HepG2 (cell line): ENCODE results near the gene VPS11. TPM values are rescaled to one million over a fixed set of nuclear protein-coding genes. Genes with fewer than 3 reads are reported as not detected.

ENCODE experiments used
- CENPX ChIP-seq: sonication (generic); formaldehyde crosslinking; IDR thresholded peaks from 2 replicates; pipeline ENCODE4 v1.9.0; 2021; ENCODE audit warnings: mild to moderate bottlenecking, missing genetic modification reagents, moderate library complexity
- EP300 ChIP-seq, 3 experiments: sonication (generic) in 1 of 3; formaldehyde crosslinking in 1 of 3; IDR thresholded peaks; 2 replicates each; pipeline versions ENCODE4 v1.5.1 to v1.6.1; 2011 to 2020; ENCODE audit warnings: low read depth in 2 of 3, low read length in 2 of 3, borderline replicate concordance in 1 of 3, improper control_type of control experiment in 1 of 3, mild to moderate bottlenecking in 1 of 3, missing genetic modification reagents in 1 of 3, moderate library complexity in 1 of 3
- MZF1 ChIP-seq: sonication (generic); formaldehyde crosslinking; IDR thresholded peaks from 2 replicates; pipeline ENCODE4 v1.8.1; 2023; ENCODE audit warnings: mild to moderate bottlenecking, missing genetic modification reagents, borderline replicate concordance
- PRDM15 ChIP-seq: sonication (generic); formaldehyde crosslinking; IDR thresholded peaks from 2 replicates; pipeline ENCODE4 v1.4.0; 2020; ENCODE audit warnings: missing genetic modification reagents
- TIGD3 ChIP-seq: sonication (generic); formaldehyde crosslinking; IDR thresholded peaks from 2 replicates; pipeline ENCODE4 v1.5.1; 2020; ENCODE audit warnings: mild to moderate bottlenecking, missing genetic modification reagents, borderline replicate concordance
- ZNF879 ChIP-seq: sonication (generic); formaldehyde crosslinking; IDR thresholded peaks from 2 replicates; pipeline ENCODE4 v1.8.1; 2023; ENCODE audit warnings: missing genetic modification reagents
- polyA plus RNA-seq, 8 experiments: library from polyadenylated mRNA; depleted of rRNA in 3 of 8; stranded (reverse) in 7 of 8; unstranded in 1 of 8; fragments of >200 nt; fragmentation: Illumina TruSeq in 4 of 8; extraction: Trizol in 4 of 8; gene quantifications; 2 replicates each; pipeline versions ENCODE4 v1.2.1 to v1.2.3, GENCODE V29; 2011 to 2016; ENCODE audit warnings: low read depth in 4 of 8, missing spikeins in 1 of 8, mixed read lengths in 1 of 8; ENCODE audit not compliant: insufficient read depth in 1 of 8
- total RNA-seq, 5 experiments: library from RNA; depleted of rRNA; stranded (reverse); fragments of >200 nt; fragmentation: Illumina TruSeq; extraction: Trizol; gene quantifications; 2 replicates each; pipeline ENCODE4 v1.2.3, GENCODE V29; 2016; ENCODE audit warnings: low read depth in 1 of 5
- TF ChIP-seq, protein P1 (sequence below): sonication (generic); formaldehyde crosslinking; IDR thresholded peaks from 2 replicates; pipeline ENCODE4 v1.4.0; 2020; ENCODE audit warnings: low read depth, mild to moderate bottlenecking, missing genetic modification reagents
- TF ChIP-seq, protein P2 (sequence below): sonication (generic); formaldehyde crosslinking; conservative IDR thresholded peaks from 2 replicates; pipeline ENCODE4 v1.4.0; 2020; ENCODE audit warnings: missing genetic modification reagents
- TF ChIP-seq, protein P3 (sequence below): sonication (generic); formaldehyde crosslinking; IDR thresholded peaks from 2 replicates; pipeline ENCODE4 v1.5.1; 2020; ENCODE audit warnings: missing genetic modification reagents, mild to moderate bottlenecking, borderline replicate concordance

VPS11 gene
- total and polyA plus RNA-seq, 2 of the 13 experiments (the other 11 are each of a cell fraction or from before 2014, with no cell fraction given): 13.7 to 21.6 TPM

DNA sequence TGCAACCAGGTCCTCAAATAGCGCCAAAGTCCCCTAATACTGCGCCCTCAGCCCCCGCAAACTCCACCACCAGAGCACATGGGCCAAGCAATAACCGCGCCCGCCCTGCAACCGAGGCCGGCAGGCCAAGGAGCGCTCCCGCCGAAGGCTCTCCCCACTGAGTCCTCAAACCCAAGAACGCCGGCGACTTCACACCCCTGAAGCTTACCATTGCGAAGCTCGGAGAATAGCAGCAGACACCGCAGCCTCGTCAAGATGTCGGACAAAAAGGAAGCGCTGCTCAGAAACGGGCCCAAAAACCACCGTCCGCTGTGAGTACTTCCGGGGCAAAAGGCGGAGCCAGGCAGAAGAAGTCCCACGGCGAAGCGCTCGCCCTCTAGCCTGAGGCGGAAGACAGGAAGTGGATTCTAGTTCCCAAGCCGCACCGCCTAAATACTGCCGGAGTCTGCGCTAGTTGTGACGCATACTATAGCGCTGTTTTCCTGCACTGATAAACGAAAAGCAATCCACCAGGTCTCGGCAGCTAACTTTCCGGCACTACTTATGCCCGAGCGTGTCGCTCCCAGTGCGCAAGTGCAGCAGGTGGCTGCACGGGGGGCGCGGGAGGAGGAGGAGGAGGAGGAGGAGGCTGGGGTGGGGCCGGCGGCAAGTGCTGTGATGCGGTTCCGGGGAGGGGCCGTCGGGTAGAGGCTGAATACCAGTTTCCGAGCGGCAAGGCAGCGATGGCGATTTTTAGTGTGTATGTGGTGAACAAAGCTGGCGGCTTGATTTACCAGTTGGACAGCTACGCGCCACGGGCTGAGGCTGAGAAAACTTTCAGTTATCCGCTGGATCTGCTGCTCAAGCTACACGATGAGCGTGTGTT lies 49.3 kb upstream of the VPS11 start, which contains the start of the genes RPS25 and TRAPPC4 (continued):
- TF ChIP-seq, protein P1, sequence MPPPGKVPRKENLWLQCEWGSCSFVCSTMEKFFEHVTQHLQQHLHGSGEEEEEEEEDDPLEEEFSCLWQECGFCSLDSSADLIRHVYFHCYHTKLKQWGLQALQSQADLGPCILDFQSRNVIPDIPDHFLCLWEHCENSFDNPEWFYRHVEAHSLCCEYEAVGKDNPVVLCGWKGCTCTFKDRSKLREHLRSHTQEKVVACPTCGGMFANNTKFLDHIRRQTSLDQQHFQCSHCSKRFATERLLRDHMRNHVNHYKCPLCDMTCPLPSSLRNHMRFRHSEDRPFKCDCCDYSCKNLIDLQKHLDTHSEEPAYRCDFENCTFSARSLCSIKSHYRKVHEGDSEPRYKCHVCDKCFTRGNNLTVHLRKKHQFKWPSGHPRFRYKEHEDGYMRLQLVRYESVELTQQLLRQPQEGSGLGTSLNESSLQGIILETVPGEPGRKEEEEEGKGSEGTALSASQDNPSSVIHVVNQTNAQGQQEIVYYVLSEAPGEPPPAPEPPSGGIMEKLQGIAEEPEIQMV (CRISPR knock-in tag): peak; percentile 72
- TF ChIP-seq MZF1 (CRISPR knock-in tag) (no peak), PRDM15 (no peak), TIGD3 (no peak; the same call in none of the 2 replicates), ZNF879 (CRISPR knock-in tag) (peak; percentile 90), CENPX (CRISPR knock-in tag) (no peak), EP300 (IDR thresholded peaks at IDR 0.05; ENCODE audit: low read depth in 2 of 2, low read length in 2 of 2) (peak in 1 of 2 experiments; percentile 41; a peak in 1 of 4 replicates), EP300 (CRISPR knock-in tag; IDR thresholded peaks at IDR 0.05; ENCODE audit: borderline replicate concordance) (peak; percentile 33; the same call in 1 of the 2 replicates)
- TF ChIP-seq, protein P2, sequence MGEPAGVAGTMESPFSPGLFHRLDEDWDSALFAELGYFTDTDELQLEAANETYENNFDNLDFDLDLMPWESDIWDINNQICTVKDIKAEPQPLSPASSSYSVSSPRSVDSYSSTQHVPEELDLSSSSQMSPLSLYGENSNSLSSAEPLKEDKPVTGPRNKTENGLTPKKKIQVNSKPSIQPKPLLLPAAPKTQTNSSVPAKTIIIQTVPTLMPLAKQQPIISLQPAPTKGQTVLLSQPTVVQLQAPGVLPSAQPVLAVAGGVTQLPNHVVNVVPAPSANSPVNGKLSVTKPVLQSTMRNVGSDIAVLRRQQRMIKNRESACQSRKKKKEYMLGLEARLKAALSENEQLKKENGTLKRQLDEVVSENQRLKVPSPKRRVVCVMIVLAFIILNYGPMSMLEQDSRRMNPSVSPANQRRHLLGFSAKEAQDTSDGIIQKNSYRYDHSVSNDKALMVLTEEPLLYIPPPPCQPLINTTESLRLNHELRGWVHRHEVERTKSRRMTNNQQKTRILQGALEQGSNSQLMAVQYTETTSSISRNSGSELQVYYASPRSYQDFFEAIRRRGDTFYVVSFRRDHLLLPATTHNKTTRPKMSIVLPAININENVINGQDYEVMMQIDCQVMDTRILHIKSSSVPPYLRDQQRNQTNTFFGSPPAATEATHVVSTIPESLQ (CRISPR knock-in tag): no peak
- TF ChIP-seq, protein P3, sequence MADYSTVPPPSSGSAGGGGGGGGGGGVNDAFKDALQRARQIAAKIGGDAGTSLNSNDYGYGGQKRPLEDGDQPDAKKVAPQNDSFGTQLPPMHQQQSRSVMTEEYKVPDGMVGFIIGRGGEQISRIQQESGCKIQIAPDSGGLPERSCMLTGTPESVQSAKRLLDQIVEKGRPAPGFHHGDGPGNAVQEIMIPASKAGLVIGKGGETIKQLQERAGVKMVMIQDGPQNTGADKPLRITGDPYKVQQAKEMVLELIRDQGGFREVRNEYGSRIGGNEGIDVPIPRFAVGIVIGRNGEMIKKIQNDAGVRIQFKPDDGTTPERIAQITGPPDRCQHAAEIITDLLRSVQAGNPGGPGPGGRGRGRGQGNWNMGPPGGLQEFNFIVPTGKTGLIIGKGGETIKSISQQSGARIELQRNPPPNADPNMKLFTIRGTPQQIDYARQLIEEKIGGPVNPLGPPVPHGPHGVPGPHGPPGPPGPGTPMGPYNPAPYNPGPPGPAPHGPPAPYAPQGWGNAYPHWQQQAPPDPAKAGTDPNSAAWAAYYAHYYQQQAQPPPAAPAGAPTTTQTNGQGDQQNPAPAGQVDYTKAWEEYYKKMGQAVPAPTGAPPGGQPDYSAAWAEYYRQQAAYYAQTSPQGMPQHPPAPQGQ (CRISPR knock-in tag): no peak
